B cell (primary cell): Measurements from ENCODE around the gene SPDYE1. TPM values are rescaled to one million over a fixed set of nuclear protein-coding genes. Genes with fewer than 3 reads are reported as not detected.
"Not testable (repeated sequence)": the region's sequence is repeated elsewhere in the genome, so short reads cannot be mapped to it uniquely, and the experiment has no call there.

Source experiments
- ATAC-seq: fragments of 200-7000 bp; cut with Tn5 transposase; one replicate; pipeline ENCODE4 v1.10.0; 2021; ENCODE audit warnings: low read depth, mild to moderate bottlenecking, moderate number of reproducible peaks, moderate library complexity
- CTCF ChIA-PET: fragments of 350-600 bp; sonication (Branson Sonifier 250); formaldehyde crosslinking; loops from one replicate; lab custom pipeline; 2021; ENCODE audit warnings: antibody characterized with exemption, inconsistent platforms; lab: Charles Lee
- POLR2A ChIA-PET: fragments of 350-600 bp; sonication (Branson Sonifier 250); formaldehyde crosslinking; loops from one replicate; lab custom pipeline; 2021; ENCODE audit warnings: antibody characterized with exemption; lab: Charles Lee
- DNase-seq: peaks from one replicate; pipeline ENCODE4 v3.0.0; 2013
- H2AFZ ChIP-seq: 2 replicates; pipeline ENCODE4 v1.6.1; 2012; ENCODE audit warnings: mild to moderate bottlenecking, low read depth, low read length; ENCODE audit not compliant: insufficient read depth, poor library complexity, severe bottlenecking
- H3K27ac ChIP-seq, 2 donors: 1 replicate in 1 of 2; 2 replicates in 1 of 2; pipeline ENCODE4 v1.5.1; 2012 to 2013; ENCODE audit warnings: low read length in 2 of 2, mild to moderate bottlenecking in 2 of 2, moderate library complexity in 1 of 2
- H3K27me3 ChIP-seq, 4 experiments: fragments of 200-600 bp in 1 of 4; sonication (generic) in 1 of 4; replicated peaks in 1 of 4; 1 replicate in 2 of 4; 2 replicates in 2 of 4; pipeline versions ENCODE4 v1.6.1 to v1.7.0; 2013 to 2016; ENCODE audit warnings: low read length in 3 of 4, mild to moderate bottlenecking in 2 of 4, mixed read lengths in 1 of 4, moderate library complexity in 1 of 4; ENCODE audit not compliant: insufficient read depth in 4 of 4, control insufficient read depth in 3 of 4; ENCODE audit errors: control extremely low read depth in 1 of 4
- H3K36me3 ChIP-seq, 2 experiments: replicated peaks in 1 of 2; 1 replicate in 1 of 2; 2 replicates in 1 of 2; pipeline versions ENCODE4 v1.6.1 to v1.7.1; 2013; ENCODE audit warnings: low read length in 1 of 2; ENCODE audit not compliant: insufficient read depth in 2 of 2, control insufficient read depth in 1 of 2; ENCODE audit errors: control extremely low read depth in 1 of 2, extremely low read depth in 1 of 2
- H3K4me1 ChIP-seq, 2 donors: fragments of 200-600 bp in 1 of 2; sonication (generic) in 1 of 2; 1 replicate in 1 of 2; 2 replicates in 1 of 2; pipeline versions ENCODE4 v1.5.1 to v1.6.1; 2013 to 2017; ENCODE audit warnings: low read length in 2 of 2; ENCODE audit not compliant: control insufficient read depth in 2 of 2, insufficient read depth in 2 of 2
- H3K4me2 ChIP-seq: replicated peaks from 2 replicates; pipeline ENCODE3; 2012; ENCODE audit warnings: mild to moderate bottlenecking, low read depth, low read length; ENCODE audit not compliant: poor library complexity, severe bottlenecking
- H3K4me3 ChIP-seq, 5 experiments: fragments of 200-600 bp in 1 of 5; sonication (generic) in 1 of 5; 1 replicate in 3 of 5; 2 replicates in 2 of 5; pipeline versions ENCODE4 v1.5.1 to v1.7.0; 2011 to 2016; ENCODE audit warnings: low read length in 4 of 5, mild to moderate bottlenecking in 4 of 5, low read depth in 2 of 5, control low read depth in 1 of 5, moderate library complexity in 1 of 5; ENCODE audit not compliant: insufficient read depth in 1 of 5; ENCODE audit errors: control extremely low read depth in 1 of 5, extremely low read depth in 1 of 5
- H3K79me2 ChIP-seq: fragments of 200-600 bp; sonication (generic); one replicate; pipeline ENCODE4 v1.6.0; 2016; ENCODE audit warnings: low read length; ENCODE audit not compliant: control insufficient read depth, insufficient read depth
- H3K9ac ChIP-seq: fragments of 200-600 bp; sonication (generic); 2 replicates; pipeline ENCODE4 v1.6.1; 2017; ENCODE audit warnings: mild to moderate bottlenecking, low read length, moderate library complexity
- H3K9me3 ChIP-seq, 3 donors: one replicate each; pipeline versions ENCODE4 v1.6.1 to v1.7.1; 2013; ENCODE audit warnings: low read length in 2 of 3; ENCODE audit not compliant: control insufficient read depth in 2 of 3, insufficient read depth in 1 of 3; ENCODE audit errors: control extremely low read depth in 1 of 3
- H4K20me1 ChIP-seq: 2 replicates; pipeline ENCODE4 v1.6.0; 2012; ENCODE audit warnings: mild to moderate bottlenecking, low read length; ENCODE audit not compliant: insufficient read depth, control insufficient read depth, poor library complexity, severe bottlenecking
- H3K27ac Mint-ChIP-seq: one replicate; pipeline ENCODE4 v1.8.0; 2021; ENCODE audit warnings: mixed read lengths
- H3K27me3 Mint-ChIP-seq: one replicate; pipeline ENCODE4 v1.8.0; 2021; ENCODE audit warnings: mixed read lengths
- H3K4me1 Mint-ChIP-seq: one replicate; pipeline ENCODE4 v1.8.0; 2021; ENCODE audit warnings: mixed read lengths
- H3K4me3 Mint-ChIP-seq: one replicate; pipeline ENCODE4 v1.8.0; 2021; ENCODE audit warnings: mixed read lengths
- H3K9me3 Mint-ChIP-seq: one replicate; pipeline ENCODE4 v1.8.0; 2022; ENCODE audit warnings: mixed read lengths; ENCODE audit not compliant: insufficient read depth
- WGBS: methylation state at CpG from one replicate; pipeline ENCODE4 v1.1.5; 2013; ENCODE audit warnings: missing lambda C conversion rate; ENCODE audit not compliant: insufficient coverage; 5-methylcytosine and 5-hydroxymethylcytosine counted together
- intact Hi-C: fragments of 100-400 bp; cut with micrococcal nuclease; formaldehyde crosslinking; loops from one replicate; pipeline ENCODE4 v1.10.0; 2022
- polyA plus RNA-seq: library from polyadenylated mRNA; depleted of rRNA; stranded (reverse); fragments of >200 nt; gene quantifications from 2 replicates; pipeline ENCODE4 v1.2.3, GENCODE V29; 2012
- total RNA-seq, 2 donors: library from RNA; stranded (reverse); fragments of 120-200 nt in 1 of 2; gene quantifications; 1 replicate in 1 of 2; 2 replicates in 1 of 2; pipeline versions ENCODE4 v1.2.3 to v1.2.4, GENCODE V29; 2013 to 2022
- TF ChIP-seq, protein P1 (sequence below): fragments of 200-600 bp; IDR thresholded peaks from one replicate; pipeline ENCODE4 v1.8.0; 2022; ENCODE audit warnings: antibody characterized with exemption, mild to moderate bottlenecking

The SPDYE1 gene
- total and polyA plus RNA-seq, 2 donors (not counting 1 experiment from before 2014, with no cell fraction given): 0.10 TPM; not detected in 1

DNA sequence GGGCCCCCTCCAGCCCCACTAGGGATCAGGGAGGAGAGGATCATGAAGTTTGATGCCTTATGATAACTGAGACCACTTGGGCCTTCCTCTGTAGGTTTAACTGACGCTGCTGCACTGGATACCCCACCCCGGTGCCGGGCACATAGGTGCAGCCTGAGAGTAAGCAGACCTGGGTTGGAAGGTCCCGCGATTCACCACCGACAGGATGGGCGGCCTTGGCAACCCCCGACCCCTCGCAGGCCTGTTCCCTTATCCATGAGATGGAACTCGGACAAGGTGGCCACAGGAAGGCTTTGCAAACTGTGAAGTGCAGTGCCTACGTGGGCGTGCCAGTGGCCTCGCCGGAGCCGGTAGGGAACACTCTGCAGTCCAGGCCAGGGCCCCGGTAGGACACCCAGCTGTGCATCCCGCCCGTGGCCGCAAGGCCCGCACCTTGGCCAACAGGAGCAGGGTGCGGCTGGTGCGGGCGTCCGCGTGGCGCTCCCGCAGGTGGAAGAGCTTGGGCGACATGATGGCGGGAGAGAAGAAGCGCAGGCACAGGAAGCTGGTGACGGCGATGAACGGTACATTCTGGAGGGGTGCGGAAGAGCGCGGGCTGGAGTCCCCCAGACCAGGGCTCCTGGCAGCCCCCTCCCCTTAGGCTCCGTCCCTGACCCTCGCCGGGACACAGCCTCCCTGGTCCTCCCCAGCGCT, 42.2 kb downstream of the SPDYE1 start:
- H3K27ac ChIP-seq: peak overlapping the region; percentile 57 to 64

DNA sequence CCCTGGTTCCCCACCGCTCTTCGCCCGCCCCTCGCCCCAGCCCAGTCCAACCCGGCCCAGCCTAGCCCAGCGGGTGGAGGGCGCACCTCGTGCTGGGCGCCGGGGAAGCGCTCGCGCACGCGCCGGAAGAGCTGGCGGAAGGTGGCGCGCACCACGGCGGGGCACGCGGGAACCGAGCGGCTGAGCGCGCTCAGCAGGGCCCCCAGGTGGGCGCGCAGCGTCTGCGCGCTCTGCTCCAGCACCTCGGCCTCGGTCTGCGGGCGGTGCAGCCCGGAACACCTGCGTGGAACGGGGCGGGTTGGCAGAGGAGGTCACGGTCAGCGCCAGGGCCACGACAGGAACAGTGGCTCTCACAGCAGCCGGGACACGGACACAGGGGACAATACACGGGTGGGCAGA, 42.8 kb downstream of the SPDYE1 start:
- H3K9me3 ChIP-seq, H2AFZ ChIP-seq, POLR2A ChIA-PET, H3K27me3 Mint-ChIP-seq, H3K27me3 ChIP-seq, H3K36me3 ChIP-seq, H3K9me3 Mint-ChIP-seq, H4K20me1 ChIP-seq, CTCF ChIA-PET: not testable (repeated sequence)
- Mint-ChIP-seq H3K4me3 (peak overlapping the region; percentile 88), H3K27ac (peak overlapping the region; percentile 94), H3K4me1 (peaks cover 23% of the 10 kb centered on the region)
- under 1% methylated on average over 26 of the region's 46 CpGs for WGBS
- DNase-seq (peak; percentile 85), ATAC-seq (peak; percentile 56)
- peaks cover 19% of the 10 kb centered on the region for H3K79me2 ChIP-seq
- peak overlapping the region; percentile 58 for H3K4me2 ChIP-seq
- TF ChIP-seq, protein P1, sequence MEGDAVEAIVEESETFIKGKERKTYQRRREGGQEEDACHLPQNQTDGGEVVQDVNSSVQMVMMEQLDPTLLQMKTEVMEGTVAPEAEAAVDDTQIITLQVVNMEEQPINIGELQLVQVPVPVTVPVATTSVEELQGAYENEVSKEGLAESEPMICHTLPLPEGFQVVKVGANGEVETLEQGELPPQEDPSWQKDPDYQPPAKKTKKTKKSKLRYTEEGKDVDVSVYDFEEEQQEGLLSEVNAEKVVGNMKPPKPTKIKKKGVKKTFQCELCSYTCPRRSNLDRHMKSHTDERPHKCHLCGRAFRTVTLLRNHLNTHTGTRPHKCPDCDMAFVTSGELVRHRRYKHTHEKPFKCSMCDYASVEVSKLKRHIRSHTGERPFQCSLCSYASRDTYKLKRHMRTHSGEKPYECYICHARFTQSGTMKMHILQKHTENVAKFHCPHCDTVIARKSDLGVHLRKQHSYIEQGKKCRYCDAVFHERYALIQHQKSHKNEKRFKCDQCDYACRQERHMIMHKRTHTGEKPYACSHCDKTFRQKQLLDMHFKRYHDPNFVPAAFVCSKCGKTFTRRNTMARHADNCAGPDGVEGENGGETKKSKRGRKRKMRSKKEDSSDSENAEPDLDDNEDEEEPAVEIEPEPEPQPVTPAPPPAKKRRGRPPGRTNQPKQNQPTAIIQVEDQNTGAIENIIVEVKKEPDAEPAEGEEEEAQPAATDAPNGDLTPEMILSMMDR: peak; percentile 36
- peak overlapping the region in 4 of 5 experiments; percentile 19 to 44 (median 36) for H3K4me3 ChIP-seq
- peak overlapping the region; percentile 35 for H3K9ac ChIP-seq
- peak overlapping the region; percentile 57 to 71 for H3K27ac ChIP-seq
- intact Hi-C loops: loop anchor here (10.0 kb wide), 1 partner anchor 984 kb away; no protein-coding TSS in a partner anchor
- peaks cover 11 to 19% of the 10 kb centered on the region in 2 donors for H3K4me1 ChIP-seq

More for the DNA sequence above, 42.2 kb downstream of the SPDYE1 start:
- Histone ChIP-seq H3K4me3 (peak overlapping the region in 2 of 5 experiments; percentile 35 to 40), H3K4me1 (peaks cover 8 to 16% of the 10 kb centered on the region in 2 donors), H3K79me2 (peaks cover 14% of the 10 kb centered on the region)
- H3K9ac ChIP-seq, H3K9me3 Mint-ChIP-seq, H3K36me3 ChIP-seq, H2AFZ ChIP-seq, POLR2A ChIA-PET, H3K9me3 ChIP-seq, H3K4me2 ChIP-seq, H3K27me3 Mint-ChIP-seq, H4K20me1 ChIP-seq, CTCF ChIA-PET, H3K27me3 ChIP-seq: not testable (repeated sequence)
- Mint-ChIP-seq H3K27ac (peak overlapping the region; percentile 82), H3K4me1 (peaks cover 19% of the 10 kb centered on the region), H3K4me3 (peak overlapping the region; percentile 64)
- ATAC-seq (peak; percentile 8), DNase-seq (peak; percentile 32)
- WGBS: 5% methylated on average over 3 of the region's 40 CpGs
- intact Hi-C loops: loop anchor here (10.0 kb wide), 1 partner anchor 985 kb away; no protein-coding TSS in a partner anchor
